ENCODE data around the gene CHST10.

GRCh38 chr2:100397976-100398375 is 19.5 kb downstream of the CHST10 start:
- TF ChIP-seq CTCF (IDR thresholded peaks at IDR 0.05; ENCODE audit: low read depth, low read length, missing input control), result no peak
- no peak for TF ChIP-seq MAX (IDR thresholded peaks at IDR 0.05)
- no peak for TF ChIP-seq ATF3 (IDR thresholded peaks at IDR 0.05)
- no peak for TF ChIP-seq GABPA (IDR thresholded peaks at IDR 0.05 in 1 of 2, conservative IDR thresholded peaks at IDR 0.05 in 1 of 2)
- no peak for TF ChIP-seq YY1 (IDR thresholded peaks at IDR 0.05)
- no peak for TF ChIP-seq EGR1 (IDR thresholded peaks at IDR 0.05; ENCODE audit: low read depth in 2 of 2)
- no peak for TF ChIP-seq JUND (IDR thresholded peaks at IDR 0.05)
- no peak for TF ChIP-seq RAD21 (IDR thresholded peaks at IDR 0.05)
- no peak for TF ChIP-seq REST (IDR thresholded peaks at IDR 0.05)
- no peak for TF ChIP-seq ZBTB33 (IDR thresholded peaks at IDR 0.05)
- TF ChIP-seq TAF1 (conservative IDR thresholded peaks at IDR 0.05), result no peak
